Effector memory CD4-positive, alpha-beta T cell (primary cell): Measurements from ENCODE around the gene POMT1.

Source experiments
- DNase-seq, 3 donors: peaks; one replicate each; pipeline ENCODE4 v3.0.0-alpha.2; 2020
- H3K27ac ChIP-seq: 2 replicates; pipeline ENCODE4 v1.7.0; 2013; ENCODE audit warnings: mild to moderate bottlenecking, low read length, moderate library complexity; ENCODE audit not compliant: insufficient read depth, poor library complexity, severe bottlenecking
- H3K27me3 ChIP-seq: replicated peaks from 2 replicates; pipeline ENCODE4 v1.7.0; 2013; ENCODE audit warnings: mild to moderate bottlenecking, low read length; ENCODE audit not compliant: insufficient read depth, control insufficient read depth, poor library complexity, severe bottlenecking
- H3K36me3 ChIP-seq: 2 replicates; pipeline ENCODE4 v1.7.0; 2013; ENCODE audit warnings: mild to moderate bottlenecking, low read length, moderate library complexity; ENCODE audit not compliant: control insufficient read depth, insufficient read depth
- H3K4me1 ChIP-seq: 2 replicates; pipeline ENCODE4 v1.7.0; 2013; ENCODE audit warnings: low read length, mild to moderate bottlenecking; ENCODE audit not compliant: control insufficient read depth, insufficient read depth, poor library complexity, severe bottlenecking
- H3K4me3 ChIP-seq: 2 replicates; pipeline ENCODE4 v1.7.0; 2013; ENCODE audit warnings: low read length, low read depth, mild to moderate bottlenecking; ENCODE audit not compliant: insufficient read depth, poor library complexity, severe bottlenecking
- H3K9me3 ChIP-seq: 2 replicates; pipeline ENCODE4 v1.7.0; 2013; ENCODE audit warnings: mild to moderate bottlenecking, low read length, moderate library complexity; ENCODE audit not compliant: control insufficient read depth

The POMT1 gene

DNA sequence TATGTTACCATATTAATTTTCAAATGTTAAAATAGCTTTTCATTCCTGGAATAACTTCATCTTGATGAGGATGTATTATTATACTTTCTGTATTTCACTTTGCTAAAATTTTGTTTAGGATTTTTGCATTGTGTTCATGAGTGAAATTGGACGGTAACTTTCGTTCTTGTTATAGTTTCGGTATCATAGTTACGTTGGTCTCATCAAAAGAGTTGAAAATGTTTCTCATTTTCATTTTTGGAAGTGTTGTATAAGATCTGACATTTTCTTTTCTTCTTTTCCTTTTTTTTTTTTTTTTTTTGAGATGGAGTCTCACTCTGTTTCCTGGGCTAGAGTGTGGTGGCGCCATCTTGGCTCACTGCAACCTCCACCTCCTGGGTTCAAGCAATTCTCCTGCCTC lies 62.7 kb downstream of the POMT1 start:
- H3K27me3 ChIP-seq = no peaks in the 10 kb centered on the region
- no peak for DNase-seq
- H3K27ac ChIP-seq = no peak overlapping the region

DNA sequence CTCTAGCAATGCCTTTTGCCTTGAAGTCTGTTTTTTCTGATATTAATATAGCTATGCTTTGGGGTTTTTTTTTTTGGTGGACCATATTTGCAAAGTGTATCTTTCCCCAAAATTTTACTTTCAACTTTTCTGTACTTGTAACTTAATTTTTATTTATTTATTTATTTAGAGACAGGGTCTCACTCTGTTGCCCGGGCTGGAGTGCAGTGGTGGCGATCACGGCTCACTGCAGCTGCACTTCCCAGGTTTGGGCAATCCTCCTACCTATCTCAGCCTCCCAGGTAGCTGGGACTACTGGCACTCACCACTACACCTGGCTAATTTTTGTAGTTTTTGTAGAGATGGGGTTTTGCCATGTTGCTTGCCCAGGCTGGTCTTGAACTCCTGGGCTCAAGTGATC lies 63.4 kb downstream of the POMT1 start:
- Histone ChIP-seq H3K9me3 (no peaks in the 10 kb centered on the region), H3K27ac (no peak overlapping the region), H3K36me3 (no peaks in the 10 kb centered on the region), H3K4me1 (no peaks in the 10 kb centered on the region), H3K27me3 (no peaks in the 10 kb centered on the region), H3K4me3 (no peak overlapping the region)
- no peak for DNase-seq

More for the DNA sequence above, 62.7 kb downstream of the POMT1 start:
- H3K9me3 ChIP-seq = no peaks in the 10 kb centered on the region
- no peak overlapping the region for H3K4me3 ChIP-seq
- no peaks in the 10 kb centered on the region for H3K4me1 ChIP-seq
- no peaks in the 10 kb centered on the region for H3K36me3 ChIP-seq

DNA sequence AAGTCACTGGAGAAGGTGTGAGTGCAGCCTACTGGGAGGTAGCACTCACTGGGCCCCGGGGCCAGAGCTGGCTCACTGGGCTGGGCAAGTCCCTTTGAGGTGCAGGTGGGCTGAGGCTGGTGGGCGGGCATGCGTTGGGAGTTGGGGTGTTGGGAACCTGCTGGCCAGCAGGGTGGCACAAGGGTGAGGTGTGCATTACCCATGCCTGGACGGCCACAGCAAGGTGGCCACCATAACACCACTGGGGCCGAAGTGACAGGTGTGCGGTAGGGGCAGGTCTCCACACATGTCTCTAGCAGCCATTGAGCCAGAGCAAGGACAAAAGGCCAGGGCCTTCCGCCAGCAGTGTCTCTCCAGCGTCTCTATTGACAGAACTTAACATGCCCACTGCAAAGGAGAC lies 65.2 kb downstream of the POMT1 start:
- peaks cover 13% of the 10 kb centered on the region for H3K36me3 ChIP-seq
- no peak overlapping the region for H3K4me3 ChIP-seq
- H3K27me3 ChIP-seq = no peaks in the 10 kb centered on the region
- H3K9me3 ChIP-seq = no peaks in the 10 kb centered on the region
- H3K4me1 ChIP-seq = no peaks in the 10 kb centered on the region
- no peak overlapping the region for H3K27ac ChIP-seq
- no peak for DNase-seq
